Left lung (tissue), 10 donors: ENCODE results near the gene SEMA6A. TPM values are rescaled to one million over a fixed set of nuclear protein-coding genes. Genes with fewer than 3 reads are reported as not detected.
A peak's percentile ranks its signal among the peaks of the same experiment; 100 is the strongest.

ENCODE experiments used
- ATAC-seq: fragments of 200-7000 bp; cut with Tn5 transposase; one replicate; pipeline ENCODE4 v1.9.1; 2020; ENCODE audit warnings: moderate library complexity
- DNase-seq, 4 donors: peaks; one replicate each; pipeline ENCODE4 v3.0.0-alpha.2; 2013 to 2020
- H3K27ac ChIP-seq, 2 donors: fragments of 200-600 bp; sonication (generic) in 1 of 2; one replicate each; pipeline versions ENCODE4 v1.5.0 to v1.8.0; 2020 to 2021
- H3K27me3 ChIP-seq, 2 donors: fragments of 200-600 bp; sonication (generic) in 1 of 2; one replicate each; pipeline versions ENCODE4 v1.5.0 to v1.8.0; 2020 to 2021
- H3K36me3 ChIP-seq, 2 donors: fragments of 200-600 bp; sonication (generic) in 1 of 2; one replicate each; pipeline versions ENCODE4 v1.5.0 to v1.8.0; 2020 to 2021
- H3K4me1 ChIP-seq, 2 donors: fragments of 200-600 bp; one replicate each; pipeline ENCODE4 v1.8.0; 2021
- H3K4me3 ChIP-seq, 2 donors: fragments of 200-600 bp; sonication (generic) in 1 of 2; one replicate each; pipeline versions ENCODE4 v1.5.0 to v1.8.0; 2020 to 2021; ENCODE audit warnings: mild to moderate bottlenecking in 1 of 2
- H3K9me3 ChIP-seq, 2 donors: fragments of 200-600 bp; sonication (generic) in 1 of 2; one replicate each; pipeline versions ENCODE4 v1.5.0 to v1.8.0; 2020 to 2021
- intact Hi-C, 2 donors: fragments of 100-400 bp; cut with DNase I; formaldehyde crosslinking; loops; one replicate each; pipeline versions ENCODE4 v1.11.2 to v1.14.2; 2022
- polyA plus RNA-seq, 6 donors: library from polyadenylated mRNA; unstranded; fragments of 120-200 nt; gene quantifications; one replicate each; pipeline ENCODE4 v1.2.1, GENCODE V29; 2013; ENCODE audit not compliant: insufficient read length in 6 of 6
- total RNA-seq, 2 donors: library from RNA; stranded (reverse); fragmentation: NEBNext Ultra II Directional; extraction: Animal tissue kit (Norgen Biotek cat#: 25700); gene quantifications; one replicate each; pipeline ENCODE4 v1.2.1, GENCODE V29; 2021
- TF ChIP-seq, protein P1 (sequence below), 2 donors: fragments of 200-600 bp; sonication (generic) in 1 of 2; IDR thresholded peaks; one replicate each; pipeline versions ENCODE4 v1.5.0 to v1.8.0; 2021; ENCODE audit warnings: antibody characterized with exemption in 2 of 2
- donor health status: DM: no; HTN: yes; CAD: no.
- donor health status: DM: no; HTN: no; CAD: no.

Gene SEMA6A
- total and polyA plus RNA-seq, 8 donors: 15.3 to 45.8 (median 39.6) TPM

DNA sequence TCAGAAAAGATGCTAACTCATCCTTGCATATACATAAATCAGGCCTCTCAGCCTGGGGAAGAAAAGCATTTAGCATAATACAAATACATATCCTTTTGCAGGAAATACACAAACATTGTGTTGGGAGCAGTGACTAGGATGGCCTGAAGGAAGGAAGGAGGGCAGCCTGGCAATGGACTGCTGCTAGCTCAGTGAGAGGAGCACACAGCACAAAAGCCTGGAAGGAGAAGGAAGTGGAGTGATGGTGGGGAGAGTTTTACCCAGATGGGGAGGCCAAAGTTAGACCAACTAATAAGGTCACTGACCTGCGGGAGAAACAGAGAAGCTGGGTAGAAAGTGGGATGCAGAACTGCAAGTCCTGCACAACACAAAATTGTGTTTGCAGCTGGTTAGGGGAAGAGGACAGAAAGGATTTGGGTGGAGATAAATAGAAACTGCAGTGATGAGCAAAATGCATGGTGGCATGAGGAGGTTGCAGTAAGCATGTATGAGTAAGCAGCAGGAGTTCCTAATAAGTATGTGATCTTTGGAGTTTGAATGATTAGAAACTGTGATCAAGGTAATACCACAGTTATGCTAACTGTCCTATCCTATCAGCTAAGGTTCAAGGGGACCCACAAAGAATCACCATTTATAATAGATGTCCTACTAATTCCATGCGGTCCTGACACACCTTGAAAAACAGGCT lies 39.5 kb downstream of the SEMA6A start:
- ATAC-seq (no peak), DNase-seq (no peak)
- H3K27me3 ChIP-seq: no peaks in the 10 kb centered on the region
- no peak overlapping the region for H3K27ac ChIP-seq
- intact Hi-C loops: no loop called here
- peaks cover 7 to 12% of the 10 kb centered on the region in 2 donors for H3K4me1 ChIP-seq
- no peak overlapping the region for H3K4me3 ChIP-seq
- TF ChIP-seq, protein P1, sequence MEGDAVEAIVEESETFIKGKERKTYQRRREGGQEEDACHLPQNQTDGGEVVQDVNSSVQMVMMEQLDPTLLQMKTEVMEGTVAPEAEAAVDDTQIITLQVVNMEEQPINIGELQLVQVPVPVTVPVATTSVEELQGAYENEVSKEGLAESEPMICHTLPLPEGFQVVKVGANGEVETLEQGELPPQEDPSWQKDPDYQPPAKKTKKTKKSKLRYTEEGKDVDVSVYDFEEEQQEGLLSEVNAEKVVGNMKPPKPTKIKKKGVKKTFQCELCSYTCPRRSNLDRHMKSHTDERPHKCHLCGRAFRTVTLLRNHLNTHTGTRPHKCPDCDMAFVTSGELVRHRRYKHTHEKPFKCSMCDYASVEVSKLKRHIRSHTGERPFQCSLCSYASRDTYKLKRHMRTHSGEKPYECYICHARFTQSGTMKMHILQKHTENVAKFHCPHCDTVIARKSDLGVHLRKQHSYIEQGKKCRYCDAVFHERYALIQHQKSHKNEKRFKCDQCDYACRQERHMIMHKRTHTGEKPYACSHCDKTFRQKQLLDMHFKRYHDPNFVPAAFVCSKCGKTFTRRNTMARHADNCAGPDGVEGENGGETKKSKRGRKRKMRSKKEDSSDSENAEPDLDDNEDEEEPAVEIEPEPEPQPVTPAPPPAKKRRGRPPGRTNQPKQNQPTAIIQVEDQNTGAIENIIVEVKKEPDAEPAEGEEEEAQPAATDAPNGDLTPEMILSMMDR (IDR thresholded peaks at IDR 0.05): no peak
- H3K9me3 ChIP-seq: no peaks in the 10 kb centered on the region
- H3K36me3 ChIP-seq: no peaks in the 10 kb centered on the region

DNA sequence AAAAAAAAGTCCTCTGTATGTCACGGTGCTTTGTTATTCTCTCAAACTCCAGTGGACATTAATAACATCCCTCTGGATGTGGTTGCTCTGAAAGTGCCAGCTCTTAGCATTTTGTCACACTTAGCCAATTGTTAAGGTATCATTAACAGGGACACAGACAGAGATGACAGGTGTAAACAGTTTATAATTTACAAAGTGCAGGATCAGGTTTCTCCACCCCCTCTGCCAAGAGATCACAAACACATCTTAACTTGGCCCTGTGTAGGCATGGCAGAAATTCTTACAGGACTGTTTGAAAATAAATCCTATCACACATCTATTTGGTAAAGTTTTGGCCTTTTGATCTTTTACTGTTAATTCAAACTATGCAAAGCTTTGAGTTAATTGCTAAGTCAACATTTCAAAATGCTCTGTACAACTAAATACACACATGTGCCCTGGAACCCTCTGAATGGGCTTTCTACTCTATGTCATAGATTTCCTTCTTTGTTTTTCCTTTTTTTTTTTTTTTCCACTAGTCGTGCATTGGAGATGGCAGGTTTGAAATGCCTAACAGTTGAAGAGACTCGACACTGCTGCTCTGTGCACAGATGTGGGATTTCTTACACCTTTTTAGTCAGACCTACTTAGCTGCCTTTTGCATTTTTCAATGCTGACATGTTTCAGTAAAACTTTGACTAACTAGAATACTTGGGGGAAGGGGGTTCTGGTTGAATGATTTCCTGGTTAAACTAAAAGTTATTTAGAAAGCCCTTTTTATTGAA lies 41.7 kb downstream of the SEMA6A start:
- no peaks in the 10 kb centered on the region for H3K36me3 ChIP-seq
- H3K27ac ChIP-seq: no peak overlapping the region
- DNase-seq: peak in 1 of 4 donors; percentile 40
- H3K4me1 ChIP-seq: peaks cover 7 to 16% of the 10 kb centered on the region in 2 donors
- H3K4me3 ChIP-seq: no peak overlapping the region
- TF ChIP-seq, protein P1 (IDR thresholded peaks at IDR 0.05): no peak
- no peaks in the 10 kb centered on the region for H3K9me3 ChIP-seq
- intact Hi-C loops: no loop called here
- H3K27me3 ChIP-seq: no peaks in the 10 kb centered on the region
- peak; percentile 73 for ATAC-seq

GRCh38 chr5:116531635-116532034 lies 43.0 kb downstream of the SEMA6A start:
- intact Hi-C loops: no loop called here
- TF ChIP-seq, protein P1 (IDR thresholded peaks at IDR 0.05): no peak
- H3K27me3 ChIP-seq: no peaks in the 10 kb centered on the region
- no peak overlapping the region for H3K27ac ChIP-seq
- H3K4me1 ChIP-seq: peaks cover 7 to 16% of the 10 kb centered on the region in 2 donors
- ATAC-seq (no peak), DNase-seq (no peak)
- H3K4me3 ChIP-seq: no peak overlapping the region
- no peaks in the 10 kb centered on the region for H3K9me3 ChIP-seq
- H3K36me3 ChIP-seq: no peaks in the 10 kb centered on the region

GRCh38 chr5:116531117-116531516 lies 43.5 kb downstream of the SEMA6A start:
- peaks cover 7 to 16% of the 10 kb centered on the region in 2 donors for H3K4me1 ChIP-seq
- intact Hi-C loops: no loop called here
- H3K9me3 ChIP-seq: no peaks in the 10 kb centered on the region
- no peak for ATAC-seq
- no peaks in the 10 kb centered on the region for H3K27me3 ChIP-seq
- TF ChIP-seq, protein P1 (IDR thresholded peaks at IDR 0.05): no peak
- DNase-seq: no peak
- no peak overlapping the region for H3K4me3 ChIP-seq
- no peak overlapping the region for H3K27ac ChIP-seq
- no peaks in the 10 kb centered on the region for H3K36me3 ChIP-seq

DNA sequence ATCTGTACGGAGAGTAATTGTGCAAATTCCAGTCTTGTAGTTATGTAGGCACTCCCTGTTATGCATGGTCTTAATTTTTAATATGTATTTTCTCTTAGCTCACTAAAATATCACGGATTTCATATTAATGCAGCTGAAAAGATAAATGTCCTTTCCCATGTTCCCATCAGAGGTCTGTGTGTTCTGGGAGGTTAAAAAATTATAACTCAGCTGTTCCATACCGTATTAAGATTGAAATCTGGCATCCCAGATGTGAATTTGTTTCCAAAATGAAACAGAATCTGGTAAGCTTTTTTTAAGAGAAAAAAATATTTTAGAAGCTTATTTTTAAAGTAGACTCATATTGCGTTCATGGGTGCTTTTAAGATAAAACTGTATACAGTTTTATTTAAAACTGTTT lies 44.3 kb downstream of the SEMA6A start:
- Histone ChIP-seq H3K4me3 (no peak overlapping the region), H3K4me1 (peaks cover 7 to 16% of the 10 kb centered on the region in 2 donors), H3K36me3 (no peaks in the 10 kb centered on the region), H3K27me3 (no peaks in the 10 kb centered on the region), H3K27ac (no peak overlapping the region), H3K9me3 (no peaks in the 10 kb centered on the region)
- intact Hi-C loops: no loop called here
- TF ChIP-seq, protein P1 (IDR thresholded peaks at IDR 0.05): no peak
- ATAC-seq: no peak
- DNase-seq: no peak
